ENCODE measurements around the gene MACROD2. TPM values are rescaled to one million over a fixed set of nuclear protein-coding genes. Genes with fewer than 3 reads are reported as not detected.
A peak's percentile ranks its signal among the peaks of the same experiment; 100 is the strongest.

MACROD2 gene
- polyA plus RNA-seq, 2 of the 4 experiments (the other 2 are of a cell fraction): 0.96 to 1.3 TPM

DNA sequence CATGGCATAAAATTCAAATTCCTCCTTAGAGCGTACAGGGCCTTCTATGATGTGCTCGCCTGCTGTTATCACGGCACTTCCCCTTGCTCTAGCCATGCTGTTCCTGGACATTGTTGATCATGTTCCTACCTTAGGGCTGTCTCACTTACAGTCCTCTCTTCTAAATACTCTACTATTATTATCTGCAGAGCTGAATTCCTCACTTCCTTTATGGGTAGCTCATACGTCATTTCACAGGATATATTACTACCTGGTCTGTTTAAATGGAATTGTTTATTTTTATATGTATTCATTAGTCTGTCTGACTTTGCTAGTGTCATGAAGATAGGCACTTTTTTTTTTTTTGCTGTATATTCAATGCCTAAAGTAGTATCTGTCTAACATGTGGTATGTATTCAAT, 436.8 kb downstream of the MACROD2 start:
- 0 out of 3 replicates have a peak, but pooled peaks cover 5% of the 10 kb centered on the region for H3K4me1 ChIP-seq
- DNase-seq (ENCODE audit: low read depth in 1 of 2, low spot score in 1 of 2) (no peak), ATAC-seq (no peak), FAIRE-seq (no peak)
- H3K9me3 ChIP-seq: no peaks in the 10 kb centered on the region
- no peak overlapping the region for H3K27ac ChIP-seq
- TF ChIP-seq EHMT2 (IDR thresholded peaks at IDR 0.05; ENCODE audit: low read depth) (no peak), HEYL (CRISPR knock-in tag; IDR thresholded peaks at IDR 0.05) (no peak), HOXB13 (CRISPR knock-in tag; IDR thresholded peaks at IDR 0.05; ENCODE audit: low read depth) (no peak), NPAS2 (CRISPR knock-in tag; IDR thresholded peaks at IDR 0.05; ENCODE audit: borderline replicate concordance) (no peak), CHD2 (IDR thresholded peaks at IDR 0.05; ENCODE audit: low read length, partially characterized antibody) (no peak), HOXB5 (CRISPR knock-in tag; IDR thresholded peaks at IDR 0.05) (no peak)
- ChIA-PET CTCF (no interaction called here), POLR2A (no interaction called here)
- H3K4me2 ChIP-seq: no peak overlapping the region
- 94% methylated on average over 4 of the region's 4 CpGs for WGBS (ENCODE audit: missing lambda C conversion rate)
- no peak overlapping the region for H3K4me3 ChIP-seq

DNA sequence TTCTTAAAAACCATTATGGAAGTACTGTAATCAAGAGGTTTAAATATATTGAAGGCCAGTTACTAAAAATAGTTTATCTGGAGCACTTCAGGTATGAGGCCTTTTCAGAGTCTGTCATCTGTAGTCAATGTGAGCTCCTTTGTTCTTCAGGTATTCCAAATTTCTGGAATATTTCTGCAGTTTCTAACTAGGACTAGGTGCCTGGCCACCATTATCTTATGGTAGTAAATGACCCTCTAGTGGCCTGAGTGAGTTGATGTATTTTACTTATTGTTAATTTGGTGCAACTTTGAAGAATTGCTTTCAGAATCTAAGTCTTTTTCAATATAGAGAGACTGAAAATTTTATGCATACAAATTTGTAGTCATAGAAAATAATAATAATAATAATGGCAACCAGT, 437.3 kb downstream of the MACROD2 start:
- CTCF ChIA-PET: no interaction called here
- FAIRE-seq (no peak), DNase-seq (ENCODE audit: low read depth in 1 of 2, low spot score in 1 of 2) (no peak), ATAC-seq (no peak)
- TF ChIP-seq JUNB (IDR thresholded peaks at IDR 0.05) (no peak), EHF (CRISPR knock-in tag; IDR thresholded peaks at IDR 0.05) (no peak)
- Histone ChIP-seq H3K9me3 (no peaks in the 10 kb centered on the region), H3K4me2 (no peak overlapping the region), H3K4me1 (0 out of 3 replicates have a peak, but pooled peaks cover 5% of the 10 kb centered on the region), H3K27ac (no peak overlapping the region), H3K4me3 (no peak overlapping the region)
- POLR2A ChIA-PET: no interaction called here

DNA sequence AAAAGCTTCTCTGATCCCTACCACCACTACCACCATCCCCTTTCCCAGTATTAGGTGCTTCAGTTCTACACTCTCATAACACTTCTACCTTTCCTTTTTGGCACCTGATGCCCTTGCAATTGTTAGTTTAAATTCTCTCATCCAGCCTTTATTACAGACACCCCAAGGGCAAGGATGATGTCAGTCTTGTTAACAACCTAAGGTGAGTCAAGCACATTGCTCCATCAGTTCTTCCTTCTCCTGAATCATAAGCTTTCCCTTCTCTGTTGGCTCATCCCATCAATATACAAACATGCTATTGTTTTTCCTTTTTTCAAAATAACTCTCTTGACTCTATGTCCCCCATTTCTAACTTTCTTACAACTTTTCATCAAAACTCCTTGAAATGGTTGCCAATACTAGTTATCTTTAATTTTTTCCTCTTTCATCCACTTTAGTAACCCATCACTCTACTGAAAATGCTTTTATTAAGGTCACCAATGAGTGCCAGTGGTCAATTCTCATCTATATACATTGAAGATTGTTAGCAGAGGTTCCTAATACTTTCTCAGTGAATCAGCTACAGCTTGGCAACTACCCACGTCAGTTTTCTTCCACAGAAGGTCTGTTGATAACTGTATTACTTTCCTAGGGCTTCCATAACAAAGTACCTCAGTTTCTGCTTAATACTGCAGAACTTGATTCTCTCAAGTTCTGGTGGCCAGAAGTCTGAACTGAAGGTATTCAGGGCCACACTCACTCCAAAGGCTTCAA, 439.2 kb downstream of the MACROD2 start:
- WGBS (ENCODE audit: missing lambda C conversion rate): 42% methylated on average over 1 of the region's 1 CpG
- TF ChIP-seq EHMT2 (IDR thresholded peaks at IDR 0.05; ENCODE audit: low read depth) (no peak), CHD4 (IDR thresholded peaks at IDR 0.05; ENCODE audit: borderline replicate concordance) (no peak), EP300 (IDR thresholded peaks at IDR 0.05) (no peak), CEBPB (IDR thresholded peaks at IDR 0.05) (peak in 1 of 2 experiments; percentile 18; a peak in 1 of 4 replicates), NR3C1 (IDR thresholded peaks at IDR 0.05) (no peak), HDAC2 (IDR thresholded peaks at IDR 0.05) (no peak), RFX5 (IDR thresholded peaks at IDR 0.05) (no peak), EHF (CRISPR knock-in tag; IDR thresholded peaks at IDR 0.05) (no peak), CBX2 (IDR thresholded peaks at IDR 0.05; ENCODE audit: borderline replicate concordance, low read depth) (no peak), PHF8 (IDR thresholded peaks at IDR 0.05; ENCODE audit: borderline replicate concordance, low read depth) (no peak), ESRRA (IDR thresholded peaks at IDR 0.05; ENCODE audit: borderline replicate concordance, low read length) (no peak), RNF2 (IDR thresholded peaks at IDR 0.05; ENCODE audit: borderline replicate concordance, low read depth) (no peak), JUNB (IDR thresholded peaks at IDR 0.05) (peak; percentile 52), HOXB13 (CRISPR knock-in tag; IDR thresholded peaks at IDR 0.05; ENCODE audit: low read depth) (no peak), FOSB (CRISPR knock-in tag; IDR thresholded peaks at IDR 0.05) (no peak), NPAS2 (CRISPR knock-in tag; IDR thresholded peaks at IDR 0.05; ENCODE audit: borderline replicate concordance) (no peak), ZSCAN20 (CRISPR knock-in tag; IDR thresholded peaks at IDR 0.05) (no peak), HEYL (CRISPR knock-in tag; IDR thresholded peaks at IDR 0.05) (no peak), NFE2L2 (conservative IDR thresholded peaks at IDR 0.05; ENCODE audit: low read length) (no peak), CHD2 (IDR thresholded peaks at IDR 0.05; ENCODE audit: low read length, partially characterized antibody) (no peak), KDM5A (IDR thresholded peaks at IDR 0.05) (no peak), MAZ (IDR thresholded peaks at IDR 0.05; ENCODE audit: borderline replicate concordance, low read depth, low read length) (no peak), FOSL2 (IDR thresholded peaks at IDR 0.05) (peak; percentile 25; the same call in 1 of the 2 replicates), FOSL2 (CRISPR knock-in tag; IDR thresholded peaks at IDR 0.05) (no peak), HES2 (IDR thresholded peaks at IDR 0.05) (no peak)
- TF ChIP-seq, protein P1, sequence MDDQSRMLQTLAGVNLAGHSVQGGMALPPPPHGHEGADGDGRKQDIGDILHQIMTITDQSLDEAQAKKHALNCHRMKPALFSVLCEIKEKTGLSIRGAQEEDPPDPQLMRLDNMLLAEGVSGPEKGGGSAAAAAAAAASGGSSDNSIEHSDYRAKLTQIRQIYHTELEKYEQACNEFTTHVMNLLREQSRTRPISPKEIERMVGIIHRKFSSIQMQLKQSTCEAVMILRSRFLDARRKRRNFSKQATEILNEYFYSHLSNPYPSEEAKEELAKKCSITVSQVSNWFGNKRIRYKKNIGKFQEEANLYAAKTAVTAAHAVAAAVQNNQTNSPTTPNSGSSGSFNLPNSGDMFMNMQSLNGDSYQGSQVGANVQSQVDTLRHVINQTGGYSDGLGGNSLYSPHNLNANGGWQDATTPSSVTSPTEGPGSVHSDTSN (IDR thresholded peaks at IDR 0.05): no peak
- TF ChIP-seq, protein P2, sequence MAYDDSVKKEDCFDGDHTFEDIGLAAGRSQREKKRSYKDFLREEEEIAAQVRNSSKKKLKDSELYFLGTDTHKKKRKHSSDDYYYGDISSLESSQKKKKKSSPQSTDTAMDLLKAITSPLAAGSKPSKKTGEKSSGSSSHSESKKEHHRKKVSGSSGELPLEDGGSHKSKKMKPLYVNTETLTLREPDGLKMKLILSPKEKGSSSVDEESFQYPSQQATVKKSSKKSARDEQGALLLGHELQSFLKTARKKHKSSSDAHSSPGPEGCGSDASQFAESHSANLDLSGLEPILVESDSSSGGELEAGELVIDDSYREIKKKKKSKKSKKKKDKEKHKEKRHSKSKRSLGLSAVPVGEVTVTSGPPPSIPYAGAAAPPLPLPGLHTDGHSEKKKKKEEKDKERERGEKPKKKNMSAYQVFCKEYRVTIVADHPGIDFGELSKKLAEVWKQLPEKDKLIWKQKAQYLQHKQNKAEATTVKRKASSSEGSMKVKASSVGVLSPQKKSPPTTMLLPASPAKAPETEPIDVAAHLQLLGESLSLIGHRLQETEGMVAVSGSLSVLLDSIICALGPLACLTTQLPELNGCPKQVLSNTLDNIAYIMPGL (CRISPR knock-in tag; IDR thresholded peaks at IDR 0.05; ENCODE audit: borderline replicate concordance): no peak
- FAIRE-seq (peak; percentile 18), DNase-seq (ENCODE audit: low read depth in 1 of 2, low spot score in 1 of 2) (peak in 1 of 2 experiments; percentile 19), ATAC-seq (peak in 1 of 2 experiments; percentile 73; a peak in 2 of 6 replicates)
- ChIA-PET POLR2A (no interaction called here), CTCF (no interaction called here)
- H3K4me3 ChIP-seq: no peak overlapping the region
- H3K4me2 ChIP-seq: no peak overlapping the region
- 0 out of 3 replicates have a peak, but pooled peaks cover 5% of the 10 kb centered on the region for H3K4me1 ChIP-seq
- no peak overlapping the region for H3K27ac ChIP-seq
- peaks cover 18% of the 10 kb centered on the region for H3K9me3 ChIP-seq

Measured in A549 (cell line).